ENCODE data around the gene NAPB. TPM values are rescaled to one million over a fixed set of nuclear protein-coding genes. Genes with fewer than 3 reads are reported as not detected.

Gene NAPB
- total and polyA plus RNA-seq, 2 of the 8 experiments (the other 6 are each of a cell fraction or from before 2014, with no cell fraction given): 6.2 to 12.3 TPM

DNA sequence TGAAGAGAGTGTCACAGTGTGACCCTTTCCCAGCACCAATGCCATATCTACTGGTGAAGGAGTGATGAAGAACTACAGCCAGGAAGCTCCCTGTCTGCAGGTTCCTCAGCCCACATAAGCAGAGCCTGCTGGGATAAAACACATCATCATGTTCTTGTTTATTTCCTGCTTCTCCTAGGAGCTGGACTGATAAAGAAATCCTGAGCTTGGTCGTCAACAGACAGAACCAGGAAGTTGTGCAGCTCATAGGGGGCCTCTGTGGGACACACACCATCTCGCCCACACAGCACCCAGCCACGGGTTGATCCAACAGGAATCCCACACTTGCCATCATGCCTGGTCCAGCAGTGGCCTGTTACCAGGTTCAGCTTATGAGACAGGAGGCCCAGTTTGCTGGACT is 15.4 kb upstream of the NAPB start:
- no peak overlapping the region for H3K14ac ChIP-seq (ENCODE audit: insufficient read length)
- no peaks in the 10 kb centered on the region for H3K4me1 ChIP-seq (replicated peaks in 1 of 4; ENCODE audit: control insufficient read depth in 3 of 4, insufficient read depth in 4 of 4, low read length in 3 of 4)
- H3K36me3 ChIP-seq (ENCODE audit: control insufficient read depth in 2 of 4, insufficient read depth in 4 of 4, low read length in 3 of 4): no peaks in the 10 kb centered on the region
- H3K23me2 ChIP-seq (ENCODE audit: low read depth, low read length): no peaks in the 10 kb centered on the region
- H3K9ac ChIP-seq (replicated peaks in 1 of 4; ENCODE audit: extremely low read depth in 1 of 4, low read depth in 3 of 4, low read length in 3 of 4): no peak overlapping the region
- no peak overlapping the region for H2BK20ac ChIP-seq (ENCODE audit: low read length)
- WGBS, 2 experiments (ENCODE audit: extremely low coverage in 1 of 2, insufficient coverage in 1 of 2, insufficient read length in 1 of 2, insufficient replicate concordance in 2 of 2, low coverage in 1 of 2, low lambda C conversion rate in 2 of 2, missing lambda C conversion rate in 1 of 2): 90% methylated on average over 3 of the region's 3 CpGs; no CpG with 5 or more reads in 1 of the 2 experiments
- ChIA-PET CTCF (ENCODE audit: partially characterized antibody) (interaction anchor here (1.6 to 18.9 kb wide), 3 partner anchors 9 to 169 kb away, joined by 6 to 328 read pairs (median 10); partner anchors contain the start of gene CST9), POLR2A (ENCODE audit: partially characterized antibody) (no interaction called here)
- H3K27me3 ChIP-seq (replicated peaks in 1 of 4; ENCODE audit: control insufficient read depth in 3 of 4, extremely low read depth in 1 of 4, insufficient read depth in 3 of 4, low read length in 3 of 4): no peaks in the 10 kb centered on the region; a peak in 1 of 7 replicates
- no peak overlapping the region for H3K18ac ChIP-seq (ENCODE audit: extremely low read depth, low read length)
- no peaks in the 10 kb centered on the region for H3K79me1 ChIP-seq (ENCODE audit: low read depth, low read length)
- no peak overlapping the region for H3K27ac ChIP-seq (ENCODE audit: low read depth, low read length)
- no peak overlapping the region for H3K4me3 ChIP-seq (ENCODE audit: extremely low read depth in 1 of 4, insufficient read depth in 2 of 4, low read depth in 3 of 4, low read length in 4 of 4)
- no peak overlapping the region for H2BK120ac ChIP-seq (replicated peaks; ENCODE audit: low read depth, low read length)
- no peaks in the 10 kb centered on the region for H3K9me3 ChIP-seq (ENCODE audit: insufficient read depth in 2 of 2, low read depth in 1 of 2, low read length in 1 of 2)
- no peak overlapping the region for H3K23ac ChIP-seq (ENCODE audit: insufficient read length)
- H2BK12ac ChIP-seq (ENCODE audit: low read depth, low read length): no peak overlapping the region
- no peak overlapping the region for H4K5ac ChIP-seq (ENCODE audit: insufficient read length, low read depth, low read length)
- H2AK5ac ChIP-seq (ENCODE audit: low read depth, low read length): no peak overlapping the region
- H2BK5ac ChIP-seq (ENCODE audit: low read depth, low read length): no peak overlapping the region
- no peak overlapping the region for H3K56ac ChIP-seq (replicated peaks; ENCODE audit: insufficient read length, low read depth, low read length)
- H3K4me2 ChIP-seq (ENCODE audit: insufficient read depth in 1 of 2, low read depth in 2 of 2, low read length in 2 of 2): no peak overlapping the region
- H4K91ac ChIP-seq (replicated peaks; ENCODE audit: insufficient read length, low read length): no peak overlapping the region
- DNase-seq (ENCODE audit: low read depth in 1 of 2, low spot score in 2 of 2): no peak
- H3K79me2 ChIP-seq (ENCODE audit: control insufficient read depth in 1 of 2, insufficient read depth in 2 of 2, low read length in 2 of 2): no peaks in the 10 kb centered on the region
- no peak overlapping the region for H4K8ac ChIP-seq (ENCODE audit: extremely low read depth, insufficient read depth, low read length)
- H4K20me1 ChIP-seq (replicated peaks in 1 of 2; ENCODE audit: control insufficient read depth in 1 of 2, insufficient read depth in 2 of 2, low read length in 2 of 2): no peaks in the 10 kb centered on the region
- H3K4ac ChIP-seq (replicated peaks; ENCODE audit: insufficient read length, low read depth, low read length): no peak overlapping the region
- FAIRE-seq: no peak
- TF ChIP-seq TCF12 (IDR thresholded peaks at IDR 0.05; ENCODE audit: low read depth, low read length) (no peak), ZNF274 (IDR thresholded peaks at IDR 0.05; ENCODE audit: borderline replicate concordance, extremely low read depth, low read length) (no peak), KDM1A (IDR thresholded peaks at IDR 0.05; ENCODE audit: borderline replicate concordance, low read length) (no peak), FOSL1 (IDR thresholded peaks at IDR 0.05; ENCODE audit: insufficient read depth, low read depth, low read length) (no peak), SP1 (IDR thresholded peaks at IDR 0.05; ENCODE audit: low read depth, low read length) (no peak)
- H2AFZ ChIP-seq (ENCODE audit: low read length): no peak overlapping the region
- H2BK15ac ChIP-seq (ENCODE audit: low read length): no peak overlapping the region
